H9 (cell line): Measurements from ENCODE around the gene DCTN5. TPM values are rescaled to one million over a fixed set of nuclear protein-coding genes. Genes with fewer than 3 reads are reported as not detected.

ENCODE experiments used
- DNase-seq: peaks from one replicate; pipeline ENCODE4 v3.0.0-alpha.2; 2017
- H2AFZ ChIP-seq: one replicate; pipeline ENCODE4 v1.6.1; 2013; ENCODE audit warnings: mild to moderate bottlenecking, low read length, control low read depth, moderate library complexity
- H2AK5ac ChIP-seq: 2 replicates; pipeline ENCODE4 v1.6.1; 2013; ENCODE audit warnings: low read length, control low read depth, mixed read lengths; ENCODE audit not compliant: insufficient read length
- H2BK120ac ChIP-seq: one replicate; pipeline ENCODE4 v1.6.1; 2013; ENCODE audit warnings: low read depth, mild to moderate bottlenecking, low read length, control low read depth, inconsistent platforms; ENCODE audit not compliant: poor library complexity, severe bottlenecking
- H2BK12ac ChIP-seq: 2 replicates; pipeline ENCODE4 v1.6.1; 2013; ENCODE audit warnings: low read length, control low read depth, mixed read lengths, low read depth; ENCODE audit not compliant: insufficient read length
- H2BK15ac ChIP-seq: 2 replicates; pipeline ENCODE4 v1.6.1; 2013; ENCODE audit warnings: low read depth, low read length, control low read depth
- H2BK20ac ChIP-seq: one replicate; pipeline ENCODE4 v1.6.1; 2013; ENCODE audit warnings: low read depth, mild to moderate bottlenecking, low read length, control low read depth, inconsistent platforms; ENCODE audit not compliant: poor library complexity, severe bottlenecking
- H2BK5ac ChIP-seq: 2 replicates; pipeline ENCODE4 v1.6.1; 2013; ENCODE audit warnings: low read length, control low read depth, mixed read lengths; ENCODE audit not compliant: insufficient read length
- H3K14ac ChIP-seq: 2 replicates; pipeline ENCODE4 v1.6.1; 2013; ENCODE audit warnings: low read length, control low read depth; ENCODE audit not compliant: insufficient read depth
- H3K18ac ChIP-seq: 2 replicates; pipeline ENCODE4 v1.6.1; 2013; ENCODE audit warnings: low read depth, mild to moderate bottlenecking, mixed read lengths, low read length, control low read depth; ENCODE audit not compliant: insufficient read length
- H3K23ac ChIP-seq: 2 replicates; pipeline ENCODE4 v1.6.1; 2013; ENCODE audit warnings: low read length, control low read depth, mixed read lengths, low read depth; ENCODE audit not compliant: insufficient read length
- H3K23me2 ChIP-seq: 2 replicates; pipeline ENCODE4 v1.6.1; 2013; ENCODE audit warnings: low read depth, mild to moderate bottlenecking, mixed read lengths, low read length, control low read depth; ENCODE audit not compliant: insufficient read length, poor library complexity, severe bottlenecking
- H3K27ac ChIP-seq: 2 replicates; pipeline ENCODE4 v1.5.1; 2013; ENCODE audit warnings: low read length, control low read depth, mixed read lengths, low read depth; ENCODE audit not compliant: insufficient read length
- H3K27me3 ChIP-seq: 2 replicates; pipeline ENCODE4 v1.6.1; 2013; ENCODE audit warnings: low read length, control low read depth, inconsistent platforms; ENCODE audit not compliant: insufficient read depth
- H3K4ac ChIP-seq: 2 replicates; pipeline ENCODE4 v1.6.1; 2013; ENCODE audit warnings: low read depth, mild to moderate bottlenecking, control low read depth, inconsistent platforms, low read length, moderate library complexity
- H3K4me1 ChIP-seq: 2 replicates; pipeline ENCODE4 v1.6.1; 2013; ENCODE audit warnings: low read length, control low read depth, inconsistent platforms; ENCODE audit not compliant: insufficient read depth
- H3K4me2 ChIP-seq: 2 replicates; pipeline ENCODE4 v1.6.1; 2013; ENCODE audit warnings: low read length, control low read depth, mixed read lengths; ENCODE audit not compliant: insufficient read length, insufficient read depth
- H3K56ac ChIP-seq: 2 replicates; pipeline ENCODE4 v1.6.1; 2013; ENCODE audit warnings: low read depth, mild to moderate bottlenecking, mixed read lengths, low read length, control low read depth; ENCODE audit not compliant: insufficient read length
- H3K79me1 ChIP-seq: 2 replicates; pipeline ENCODE4 v1.6.1; 2013; ENCODE audit warnings: low read depth, mild to moderate bottlenecking, moderate library complexity, low read length, control low read depth, inconsistent platforms; ENCODE audit not compliant: insufficient read depth, poor library complexity, severe bottlenecking
- H3K79me2 ChIP-seq: 2 replicates; pipeline ENCODE4 v1.6.1; 2013; ENCODE audit warnings: low read length, control low read depth, inconsistent platforms; ENCODE audit not compliant: insufficient read depth
- H3K9ac ChIP-seq: 2 replicates; pipeline ENCODE4 v1.6.1; 2013; ENCODE audit warnings: low read length, control low read depth, mixed read lengths; ENCODE audit not compliant: insufficient read length; ENCODE audit errors: extremely low read depth
- H3K9me3 ChIP-seq: one replicate; pipeline ENCODE4 v1.6.1; 2013; ENCODE audit warnings: low read depth, low read length, inconsistent platforms; ENCODE audit not compliant: control insufficient read depth
- H3T11ph ChIP-seq: one replicate; pipeline ENCODE4 v1.6.1; 2013; ENCODE audit warnings: mild to moderate bottlenecking, low read length, control low read depth, inconsistent platforms
- H4K20me1 ChIP-seq: one replicate; pipeline ENCODE4 v1.6.1; 2013; ENCODE audit not compliant: control insufficient read depth, insufficient read length, insufficient read depth
- H4K5ac ChIP-seq: 2 replicates; pipeline ENCODE4 v1.6.1; 2013; ENCODE audit warnings: low read depth, mild to moderate bottlenecking, mixed read lengths, low read length, control low read depth; ENCODE audit not compliant: insufficient read length
- H4K8ac ChIP-seq: replicated peaks from 2 replicates; pipeline ENCODE4 v1.6.1; 2013; ENCODE audit warnings: low read length, control low read depth, mixed read lengths, low read depth; ENCODE audit not compliant: insufficient read length
- H4K91ac ChIP-seq: 2 replicates; pipeline ENCODE4 v1.6.1; 2013; ENCODE audit warnings: low read depth, mild to moderate bottlenecking, moderate library complexity, mixed read lengths, low read length, control low read depth; ENCODE audit not compliant: insufficient read length
- H3K27ac Mint-ChIP-seq, 3 experiments: 2 replicates in 2 of 3; 3 replicates in 1 of 3; pipeline ENCODE4 v1.8.0; 2020 to 2021; ENCODE audit warnings: mixed read lengths in 3 of 3, mild to moderate bottlenecking in 1 of 3, moderate library complexity in 1 of 3
- H3K27me3 Mint-ChIP-seq: 2 replicates; pipeline ENCODE4 v1.8.0; 2021; ENCODE audit warnings: low read depth, mild to moderate bottlenecking, moderate library complexity, mixed read lengths
- H3K36me3 Mint-ChIP-seq, 3 experiments: 2 replicates in 2 of 3; 3 replicates in 1 of 3; pipeline ENCODE4 v1.8.0; 2020 to 2021; ENCODE audit warnings: low read depth in 3 of 3, mixed read lengths in 3 of 3; ENCODE audit not compliant: insufficient read depth in 1 of 3
- H3K4me1 Mint-ChIP-seq, 2 experiments: 2 replicates each; pipeline ENCODE4 v1.8.0; 2020; ENCODE audit warnings: mixed read lengths in 2 of 2
- H3K4me3 Mint-ChIP-seq, 2 experiments: 2 replicates in 1 of 2; 3 replicates in 1 of 2; pipeline ENCODE4 v1.8.0; 2020 to 2021; ENCODE audit warnings: mild to moderate bottlenecking in 2 of 2, mixed read lengths in 2 of 2, moderate library complexity in 1 of 2
- H3K9me3 Mint-ChIP-seq, 2 experiments: 2 replicates in 1 of 2; 3 replicates in 1 of 2; pipeline ENCODE4 v1.8.0; 2020; ENCODE audit warnings: mild to moderate bottlenecking in 2 of 2, mixed read lengths in 2 of 2, moderate library complexity in 1 of 2
- WGBS: extraction: QIAGEN DNeasy Blood & Tissue Kit; methylation state at CpG from one replicate; pipeline ENCODE4 v1.1.7; 2013; ENCODE audit warnings: missing lambda C conversion rate, low lambda C conversion rate, mixed read lengths; ENCODE audit not compliant: insufficient read length; ENCODE audit errors: extremely low coverage; 5-methylcytosine and 5-hydroxymethylcytosine counted together
- total RNA-seq: library from RNA; stranded (reverse); gene quantifications from 2 replicates; pipeline ENCODE4 v1.2.1, GENCODE V29; 2021
- TF ChIP-seq, protein P1 (sequence below): fragments of 200-600 bp; sonication (generic); conservative IDR thresholded peaks from 3 replicates; pipeline ENCODE4 v1.8.0; 2021; ENCODE audit warnings: antibody characterized with exemption, mild to moderate bottlenecking

Gene DCTN5
- total RNA-seq, 1 experiment from 2014 or later = 114 TPM

- Histone ChIP-seq H3K79me2 (no peaks in the 10 kb centered on the region), H3K18ac (no peak overlapping the region), H3K23ac (no peak overlapping the region), H3T11ph (no peak overlapping the region), H3K27ac (no peak overlapping the region), H3K23me2 (peaks cover 6% of the 10 kb centered on the region), H2AK5ac (no peak overlapping the region), H3K4me2 (peak overlapping the region; percentile 41), H2BK20ac (no peak overlapping the region), H3K27me3 (no peaks in the 10 kb centered on the region), H3K4me1 (no peaks in the 10 kb centered on the region), H3K79me1 (no peaks in the 10 kb centered on the region), H2BK5ac (no peak overlapping the region), H3K9me3 (no peaks in the 10 kb centered on the region), H4K20me1 (no peaks in the 10 kb centered on the region), H2BK12ac (no peak overlapping the region), H3K56ac (no peak overlapping the region), H3K4ac (no peak overlapping the region), H4K91ac (no peak overlapping the region), H2AFZ (no peak overlapping the region), H3K14ac (no peak overlapping the region), H4K5ac (no peak overlapping the region), H2BK120ac (no peak overlapping the region), H2BK15ac (no peak overlapping the region), H4K8ac (no peak overlapping the region), H3K9ac (no peak overlapping the region)
- peak; percentile 93 for DNase-seq
- Mint-ChIP-seq H3K36me3 (peaks cover 5 to 28% (median 18%) of the 10 kb centered on the region in 3 experiments; a peak in 6 of 7 replicates), H3K4me1 (peaks cover 16 to 17% of the 10 kb centered on the region in 2 experiments), H3K27me3 (no peaks in the 10 kb centered on the region), H3K9me3 (no peaks in the 10 kb centered on the region), H3K4me3 (peak overlapping the region; percentile 73 to 84), H3K27ac (peak overlapping the region in 2 of 3 experiments; percentile 73 to 77; a peak in 4 of 7 replicates)
- TF ChIP-seq, protein P1, sequence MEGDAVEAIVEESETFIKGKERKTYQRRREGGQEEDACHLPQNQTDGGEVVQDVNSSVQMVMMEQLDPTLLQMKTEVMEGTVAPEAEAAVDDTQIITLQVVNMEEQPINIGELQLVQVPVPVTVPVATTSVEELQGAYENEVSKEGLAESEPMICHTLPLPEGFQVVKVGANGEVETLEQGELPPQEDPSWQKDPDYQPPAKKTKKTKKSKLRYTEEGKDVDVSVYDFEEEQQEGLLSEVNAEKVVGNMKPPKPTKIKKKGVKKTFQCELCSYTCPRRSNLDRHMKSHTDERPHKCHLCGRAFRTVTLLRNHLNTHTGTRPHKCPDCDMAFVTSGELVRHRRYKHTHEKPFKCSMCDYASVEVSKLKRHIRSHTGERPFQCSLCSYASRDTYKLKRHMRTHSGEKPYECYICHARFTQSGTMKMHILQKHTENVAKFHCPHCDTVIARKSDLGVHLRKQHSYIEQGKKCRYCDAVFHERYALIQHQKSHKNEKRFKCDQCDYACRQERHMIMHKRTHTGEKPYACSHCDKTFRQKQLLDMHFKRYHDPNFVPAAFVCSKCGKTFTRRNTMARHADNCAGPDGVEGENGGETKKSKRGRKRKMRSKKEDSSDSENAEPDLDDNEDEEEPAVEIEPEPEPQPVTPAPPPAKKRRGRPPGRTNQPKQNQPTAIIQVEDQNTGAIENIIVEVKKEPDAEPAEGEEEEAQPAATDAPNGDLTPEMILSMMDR = no peak
- WGBS = no CpG with 5 or more reads among the region's 32 CpGs
Observed at GRCh38 chr16:23694644-23695373, 53.5 kb downstream of the DCTN5 start.
